IMR-90 (cell line): Measurements from ENCODE around the gene CDKL1. TPM values are rescaled to one million over a fixed set of nuclear protein-coding genes. Genes with fewer than 3 reads are reported as not detected.

Source experiments
- ATAC-seq: fragments of 200-7000 bp; cut with Tn5 transposase; 2 replicates; pipeline ENCODE4 v1.9.1; 2020; ENCODE audit warnings: low read depth, mild to moderate bottlenecking, moderate library complexity
- BruUV-seq: library from RNA; stranded (reverse); fragments of 400-500 nt; replicated peaks from 2 replicates; lab custom pipeline; 2021; lab: Mats Ljungman, UMichigan
- CTCF ChIA-PET: fragments of 300-600 bp; formaldehyde crosslinking; extraction: SDS; loops from one replicate; lab custom pipeline; 2021; ENCODE audit warnings: antibody characterized with exemption; lab: Yijun Ruan, JAX
- POLR2A ChIA-PET: fragments of 300-600 bp; sonication (Branson Sonifier 250); formaldehyde crosslinking; loops from one replicate; lab custom pipeline; 2022; ENCODE audit warnings: antibody characterized with exemption; ENCODE audit not compliant: unreplicated experiment; lab: Charles Lee
- DNase-seq: peaks from one replicate; pipeline ENCODE4 v3.0.0; 2013
- H2AFZ ChIP-seq: replicated peaks from 2 replicates; pipeline ENCODE3; 2013; ENCODE audit warnings: low read length, mild to moderate bottlenecking; ENCODE audit not compliant: poor library complexity
- H2AK5ac ChIP-seq: 2 replicates; pipeline ENCODE4 v1.6.1; 2013; ENCODE audit warnings: low read depth, low read length, inconsistent platforms
- H2AK9ac ChIP-seq: replicated peaks from 2 replicates; pipeline ENCODE3; 2013; ENCODE audit warnings: mild to moderate bottlenecking, low read depth, low read length, moderate library complexity; ENCODE audit not compliant: poor library complexity
- H2BK120ac ChIP-seq: 2 replicates; pipeline ENCODE4 v1.6.1; 2013; ENCODE audit warnings: low read depth, low read length, inconsistent platforms
- H2BK15ac ChIP-seq: 3 replicates; pipeline ENCODE4 v1.6.1; 2013; ENCODE audit warnings: low read depth, low read length, inconsistent platforms
- H2BK20ac ChIP-seq: 2 replicates; pipeline ENCODE4 v1.6.1; 2013; ENCODE audit warnings: low read depth, mild to moderate bottlenecking, inconsistent platforms, low read length, moderate library complexity
- H2BK5ac ChIP-seq: 2 replicates; pipeline ENCODE4 v1.6.1; 2013; ENCODE audit warnings: mild to moderate bottlenecking, low read depth, low read length, inconsistent platforms; ENCODE audit not compliant: poor library complexity, severe bottlenecking
- H3K14ac ChIP-seq: replicated peaks from 2 replicates; pipeline ENCODE4 v1.6.1; 2013; ENCODE audit warnings: low read depth, low read length, inconsistent platforms
- H3K18ac ChIP-seq: 2 replicates; pipeline ENCODE4 v1.6.1; 2013; ENCODE audit warnings: low read depth, low read length, control low read depth
- H3K23ac ChIP-seq: 2 replicates; pipeline ENCODE4 v1.6.1; 2013; ENCODE audit warnings: low read depth, low read length, inconsistent platforms
- H3K27ac ChIP-seq: 2 replicates; pipeline ENCODE4 v1.5.1; 2013; ENCODE audit warnings: mild to moderate bottlenecking, control low read depth, low read length; ENCODE audit not compliant: insufficient read depth
- H3K27me3 ChIP-seq: 2 replicates; pipeline ENCODE4 v1.6.1; 2013; ENCODE audit warnings: low read length; ENCODE audit not compliant: control insufficient read depth, insufficient read depth
- H3K36me3 ChIP-seq: 2 replicates; pipeline ENCODE4 v1.6.1; 2013; ENCODE audit warnings: low read length, mixed read lengths; ENCODE audit not compliant: control insufficient read depth, insufficient read depth
- H3K4ac ChIP-seq: 2 replicates; pipeline ENCODE4 v1.6.1; 2013; ENCODE audit warnings: low read depth, low read length, inconsistent platforms
- H3K4me1 ChIP-seq: 2 replicates; pipeline ENCODE4 v1.6.1; 2013; ENCODE audit warnings: low read length, mixed read lengths; ENCODE audit not compliant: control insufficient read depth, insufficient read depth
- H3K4me2 ChIP-seq: 2 replicates; pipeline ENCODE4 v1.6.1; 2013; ENCODE audit warnings: low read depth, mild to moderate bottlenecking, control low read depth, low read length, moderate library complexity
- H3K4me3 ChIP-seq: 2 replicates; pipeline ENCODE4 v1.5.1; 2013; ENCODE audit warnings: low read depth, mild to moderate bottlenecking, control low read depth, low read length, moderate library complexity; ENCODE audit not compliant: insufficient read depth
- H3K56ac ChIP-seq: 2 replicates; pipeline ENCODE4 v1.6.1; 2013; ENCODE audit warnings: low read length, inconsistent platforms; ENCODE audit not compliant: insufficient read depth; ENCODE audit errors: extremely low read depth
- H3K79me1 ChIP-seq, 2 experiments: 2 replicates each; pipeline ENCODE4 v1.6.1; 2013; ENCODE audit warnings: low read length in 2 of 2, inconsistent platforms in 1 of 2, low read depth in 1 of 2
- H3K9ac ChIP-seq: 2 replicates; pipeline ENCODE4 v1.6.1; 2013; ENCODE audit warnings: low read depth, low read length, control low read depth
- H3K9me1 ChIP-seq: 2 replicates; pipeline ENCODE4 v1.6.1; 2013; ENCODE audit warnings: low read length, inconsistent platforms; ENCODE audit not compliant: insufficient read depth
- H3K9me3 ChIP-seq: 2 replicates; pipeline ENCODE4 v1.6.1; 2013; ENCODE audit warnings: low read length; ENCODE audit not compliant: control insufficient read depth, insufficient read depth
- H4K20me1 ChIP-seq: 2 replicates; pipeline ENCODE4 v1.6.1; 2013; ENCODE audit warnings: low read length, inconsistent platforms; ENCODE audit not compliant: insufficient read depth
- H4K5ac ChIP-seq: 2 replicates; pipeline ENCODE4 v1.6.1; 2013; ENCODE audit warnings: mild to moderate bottlenecking, low read depth, low read length, control low read depth
- H4K8ac ChIP-seq, 2 experiments: 2 replicates each; pipeline ENCODE4 v1.6.1; 2013; ENCODE audit warnings: low read depth in 2 of 2, low read length in 2 of 2, control low read depth in 1 of 2, inconsistent platforms in 1 of 2
- H4K91ac ChIP-seq: 2 replicates; pipeline ENCODE4 v1.6.1; 2013; ENCODE audit warnings: low read depth, low read length, inconsistent platforms; ENCODE audit not compliant: insufficient read depth
- BHLHE40 ChIP-seq: fragments of 150-350 bp; IDR thresholded peaks from 2 replicates; pipeline ENCODE4 v1.6.1; 2016; ENCODE audit warnings: mild to moderate bottlenecking, low read depth, low read length
- CEBPB ChIP-seq: IDR thresholded peaks from 2 replicates; pipeline ENCODE4 v1.6.1; 2012; ENCODE audit warnings: low read depth, low read length, improper control_type of control experiment
- CHD1 ChIP-seq: IDR thresholded peaks from 2 replicates; pipeline ENCODE4 v1.6.1; 2012; ENCODE audit warnings: low read depth, low read length, improper control_type of control experiment
- FOS ChIP-seq: fragments of 150-350 bp; IDR thresholded peaks from 2 replicates; pipeline ENCODE4 v1.6.1; 2016; ENCODE audit warnings: low read depth, low read length
- MAFK ChIP-seq: IDR thresholded peaks from 2 replicates; pipeline ENCODE4 v1.6.1; 2012; ENCODE audit warnings: low read depth, low read length, improper control_type of control experiment
- MAZ ChIP-seq: IDR thresholded peaks from 2 replicates; pipeline ENCODE4 v1.6.1; 2012; ENCODE audit warnings: low read depth, mild to moderate bottlenecking, low read length, improper control_type of control experiment, moderate library complexity, borderline replicate concordance
- MXI1 ChIP-seq: IDR thresholded peaks from 2 replicates; pipeline ENCODE4 v1.6.1; 2012; ENCODE audit warnings: low read depth, mild to moderate bottlenecking, low read length, moderate library complexity, borderline replicate concordance
- NFE2L2 ChIP-seq: fragments of 150-350 bp; IDR thresholded peaks from 2 replicates; pipeline ENCODE4 v1.6.1; 2016; ENCODE audit warnings: low read depth, mild to moderate bottlenecking, low read length
- POLR2A ChIP-seq: IDR thresholded peaks from 2 replicates; pipeline ENCODE4 v1.6.1; 2012; ENCODE audit warnings: mild to moderate bottlenecking, low read depth, low read length
- RAD21 ChIP-seq: IDR thresholded peaks from 2 replicates; pipeline ENCODE4 v1.6.1; 2012; ENCODE audit warnings: low read length, improper control_type of control experiment
- RCOR1 ChIP-seq: IDR thresholded peaks from 2 replicates; pipeline ENCODE4 v1.6.1; 2012; ENCODE audit warnings: mild to moderate bottlenecking, low read length, improper control_type of control experiment; ENCODE audit not compliant: insufficient replicate concordance
- RFX5 ChIP-seq: IDR thresholded peaks from 2 replicates; pipeline ENCODE4 v1.8.0; 2012; ENCODE audit warnings: low read depth, mild to moderate bottlenecking, low read length, moderate library complexity
- SMC3 ChIP-seq: fragments of 150-350 bp; IDR thresholded peaks from 2 replicates; pipeline ENCODE4 v1.6.1; 2016; ENCODE audit warnings: low read depth, mild to moderate bottlenecking, antibody characterized with exemption, low read length, moderate library complexity
- WGBS, 2 experiments: methylation state at CpG; one replicate each; pipeline versions ENCODE4 v1.1.5 to v1.1.7; 2013; ENCODE audit warnings: missing lambda C conversion rate in 2 of 2; ENCODE audit not compliant: insufficient read length in 1 of 2; ENCODE audit errors: extremely low coverage in 2 of 2; 5-methylcytosine and 5-hydroxymethylcytosine counted together
- dilution Hi-C: fragments of 300-500 bp; cut with HindIII; formaldehyde crosslinking; loops from one replicate; pipeline ENCODE4 v1.14.3; 2018; ENCODE audit warnings: low sequenced_read_pairs; ENCODE audit not compliant: unreplicated experiment
- in situ Hi-C: fragments of 300-500 bp; cut with MboI; formaldehyde crosslinking; loops from 3 replicates; pipeline ENCODE4 v1.14.3; 2019; ENCODE audit warnings: low sequenced_read_pairs, inconsistent platforms, mixed read lengths
- intact Hi-C: fragments of 100-400 bp; cut with micrococcal nuclease; formaldehyde crosslinking; loops from 2 replicates; pipeline ENCODE4 v1.10.0; 2022
- polyA plus RNA-seq, 3 experiments: library from polyadenylated mRNA; depleted of rRNA; stranded (reverse); fragments of >200 nt; gene quantifications; 2 replicates each; pipeline ENCODE4 v1.2.3, GENCODE V29; 2012; ENCODE audit warnings: low replicate concordance in 1 of 3
- total RNA-seq: library from RNA; depleted of rRNA; stranded (reverse); fragments of >200 nt; gene quantifications from 2 replicates; pipeline ENCODE4 v1.2.3, GENCODE V29; 2012
- TF ChIP-seq, protein P1 (sequence below): conservative IDR thresholded peaks from 2 replicates; pipeline ENCODE4 v1.5.1; 2012; ENCODE audit warnings: mild to moderate bottlenecking, low read depth, low read length, improper control_type of control experiment
- TF ChIP-seq, protein P2 (sequence below): fragments of 150-350 bp; IDR thresholded peaks from 2 replicates; pipeline ENCODE4 v1.6.1; 2017; ENCODE audit warnings: mild to moderate bottlenecking, antibody characterized with exemption, low read length, low read depth
- TF ChIP-seq, protein P3 (sequence below): fragments of 150-350 bp; IDR thresholded peaks from 2 replicates; pipeline ENCODE4 v1.6.1; 2016; ENCODE audit warnings: low read depth, mild to moderate bottlenecking, low read length, moderate library complexity, borderline replicate concordance

CDKL1 gene
- total and polyA plus RNA-seq, 2 of the 4 experiments (the other 2 are of a cell fraction) = 1.9 to 3.8 TPM

DNA sequence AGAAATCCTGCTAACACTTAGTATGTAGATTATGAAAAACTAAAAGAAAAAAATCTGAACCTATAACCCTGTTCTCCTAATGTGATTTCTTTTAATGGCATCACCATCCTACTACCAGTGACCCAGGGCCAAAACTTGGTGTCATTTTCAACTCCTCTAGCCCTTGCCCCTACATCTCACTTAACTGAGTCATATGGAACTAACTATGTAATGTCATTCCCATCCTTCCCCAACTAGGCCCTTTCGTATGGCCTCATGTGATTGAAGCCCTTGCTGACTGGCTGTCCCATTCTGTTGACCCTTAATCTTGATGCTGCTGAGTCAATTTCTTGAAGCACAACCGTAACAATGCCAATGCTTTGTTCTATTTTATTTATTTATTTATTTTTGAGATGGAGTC lies 77.0 kb downstream of the CDKL1 start:
- H2BK5ac ChIP-seq = peak overlapping the region; percentile 0
- peak overlapping the region; percentile 24; the same call in 1 of the 2 replicates for H3K14ac ChIP-seq
- H3K79me1 ChIP-seq = peaks cover 8 to 36% of the 10 kb centered on the region in 2 experiments
- TF ChIP-seq CEBPB (no peak), MAZ (no peak), MXI1 (no peak), SMC3 (no peak), POLR2A (no peak), RAD21 (no peak), RCOR1 (no peak), MAFK (no peak), RFX5 (no peak), CHD1 (no peak), BHLHE40 (no peak), FOS (no peak), NFE2L2 (no peak)
- TF ChIP-seq, protein P1, sequence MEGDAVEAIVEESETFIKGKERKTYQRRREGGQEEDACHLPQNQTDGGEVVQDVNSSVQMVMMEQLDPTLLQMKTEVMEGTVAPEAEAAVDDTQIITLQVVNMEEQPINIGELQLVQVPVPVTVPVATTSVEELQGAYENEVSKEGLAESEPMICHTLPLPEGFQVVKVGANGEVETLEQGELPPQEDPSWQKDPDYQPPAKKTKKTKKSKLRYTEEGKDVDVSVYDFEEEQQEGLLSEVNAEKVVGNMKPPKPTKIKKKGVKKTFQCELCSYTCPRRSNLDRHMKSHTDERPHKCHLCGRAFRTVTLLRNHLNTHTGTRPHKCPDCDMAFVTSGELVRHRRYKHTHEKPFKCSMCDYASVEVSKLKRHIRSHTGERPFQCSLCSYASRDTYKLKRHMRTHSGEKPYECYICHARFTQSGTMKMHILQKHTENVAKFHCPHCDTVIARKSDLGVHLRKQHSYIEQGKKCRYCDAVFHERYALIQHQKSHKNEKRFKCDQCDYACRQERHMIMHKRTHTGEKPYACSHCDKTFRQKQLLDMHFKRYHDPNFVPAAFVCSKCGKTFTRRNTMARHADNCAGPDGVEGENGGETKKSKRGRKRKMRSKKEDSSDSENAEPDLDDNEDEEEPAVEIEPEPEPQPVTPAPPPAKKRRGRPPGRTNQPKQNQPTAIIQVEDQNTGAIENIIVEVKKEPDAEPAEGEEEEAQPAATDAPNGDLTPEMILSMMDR = no peak
- TF ChIP-seq, protein P2, sequence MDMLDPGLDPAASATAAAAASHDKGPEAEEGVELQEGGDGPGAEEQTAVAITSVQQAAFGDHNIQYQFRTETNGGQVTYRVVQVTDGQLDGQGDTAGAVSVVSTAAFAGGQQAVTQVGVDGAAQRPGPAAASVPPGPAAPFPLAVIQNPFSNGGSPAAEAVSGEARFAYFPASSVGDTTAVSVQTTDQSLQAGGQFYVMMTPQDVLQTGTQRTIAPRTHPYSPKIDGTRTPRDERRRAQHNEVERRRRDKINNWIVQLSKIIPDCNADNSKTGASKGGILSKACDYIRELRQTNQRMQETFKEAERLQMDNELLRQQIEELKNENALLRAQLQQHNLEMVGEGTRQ = no peak
- TF ChIP-seq, protein P3, sequence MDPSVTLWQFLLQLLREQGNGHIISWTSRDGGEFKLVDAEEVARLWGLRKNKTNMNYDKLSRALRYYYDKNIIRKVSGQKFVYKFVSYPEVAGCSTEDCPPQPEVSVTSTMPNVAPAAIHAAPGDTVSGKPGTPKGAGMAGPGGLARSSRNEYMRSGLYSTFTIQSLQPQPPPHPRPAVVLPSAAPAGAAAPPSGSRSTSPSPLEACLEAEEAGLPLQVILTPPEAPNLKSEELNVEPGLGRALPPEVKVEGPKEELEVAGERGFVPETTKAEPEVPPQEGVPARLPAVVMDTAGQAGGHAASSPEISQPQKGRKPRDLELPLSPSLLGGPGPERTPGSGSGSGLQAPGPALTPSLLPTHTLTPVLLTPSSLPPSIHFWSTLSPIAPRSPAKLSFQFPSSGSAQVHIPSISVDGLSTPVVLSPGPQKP = no peak
- CTCF ChIA-PET = interaction anchor here (0.6 to 1.6 kb wide), 5 partner anchors 13 to 212 kb away, joined by 3 to 8 read pairs (median 3); partner anchors contain the start of gene MAP4K5
- ATAC-seq (no peak), DNase-seq (peak; percentile 33)
- intact Hi-C loops (loop anchor here (2.0 to 5.0 kb wide), 3 partner anchors 77 to 458 kb away; partner anchors contain the start of gene CDKL1), in situ Hi-C loops (loop anchor here (5.0 kb wide), 1 partner anchor 208 kb away; no protein-coding TSS in a partner anchor), dilution Hi-C loops (no loop called here)
- no peak overlapping the region for H2AFZ ChIP-seq
- peaks cover 8% of the 10 kb centered on the region for H3K9me1 ChIP-seq
- H3K56ac ChIP-seq = no peak overlapping the region
- no TSS peak for BruUV-seq
- no peak overlapping the region for H3K9ac ChIP-seq
- H2BK20ac ChIP-seq = no peak overlapping the region
- 0 out of 3 replicates have a peak overlapping the region, but pooled peaks have one; percentile 49 for H2BK15ac ChIP-seq
- H4K91ac ChIP-seq = no peak overlapping the region
- H4K8ac ChIP-seq = no peak overlapping the region
- no peaks in the 10 kb centered on the region for H3K27me3 ChIP-seq
- no peaks in the 10 kb centered on the region; the same call in 1 of the 2 replicates for H4K20me1 ChIP-seq
- H3K27ac ChIP-seq = peak overlapping the region; percentile 13; the same call in 1 of the 2 replicates
- H3K9me3 ChIP-seq = no peaks in the 10 kb centered on the region
- H3K4me1 ChIP-seq = peaks cover 9% of the 10 kb centered on the region
- H4K5ac ChIP-seq = no peak overlapping the region
- H3K4ac ChIP-seq = no peak overlapping the region
- H3K18ac ChIP-seq = no peak overlapping the region
- H3K23ac ChIP-seq = no peak overlapping the region; the same call in 1 of the 2 replicates
- H3K36me3 ChIP-seq = peaks cover 2% of the 10 kb centered on the region
- no peak overlapping the region for H2BK120ac ChIP-seq
- H3K4me2 ChIP-seq = no peak overlapping the region
- H2AK9ac ChIP-seq = no peak overlapping the region
- peak overlapping the region; percentile 85; the same call in 1 of the 2 replicates for H2AK5ac ChIP-seq
- H3K4me3 ChIP-seq = no peak overlapping the region
- POLR2A ChIA-PET = no interaction called here
- WGBS, 2 experiments = no CpG with 5 or more reads among the region's 2 CpGs
